GM18870 (cell line): ENCODE data around the gene MATK.
"Not testable (repeated sequence)": the region's sequence is repeated elsewhere in the genome, so short reads cannot be mapped to it uniquely, and the experiment has no call there.

ENCODE experiments used
- ATAC-seq: cut with Tn5 transposase; IDR thresholded peaks from one replicate; pipeline ENCODE4 v1.9.1; 2021; ENCODE audit warnings: moderate library complexity; ENCODE audit not compliant: unreplicated experiment

MATK gene

GRCh38 chr19:3771906-3772455 lies 14.2 kb downstream of the MATK start, which contains the start of gene RAX2:
Gene RAX2, minus strand, starts transcription at chr19:3772228. Its CDS starts 486 bp downstream, at chr19:3771742.
- no peak for ATAC-seq

GRCh38 chr19:3771000-3771905 lies 14.9 kb downstream of the MATK start:
- no peak for ATAC-seq

DNA sequence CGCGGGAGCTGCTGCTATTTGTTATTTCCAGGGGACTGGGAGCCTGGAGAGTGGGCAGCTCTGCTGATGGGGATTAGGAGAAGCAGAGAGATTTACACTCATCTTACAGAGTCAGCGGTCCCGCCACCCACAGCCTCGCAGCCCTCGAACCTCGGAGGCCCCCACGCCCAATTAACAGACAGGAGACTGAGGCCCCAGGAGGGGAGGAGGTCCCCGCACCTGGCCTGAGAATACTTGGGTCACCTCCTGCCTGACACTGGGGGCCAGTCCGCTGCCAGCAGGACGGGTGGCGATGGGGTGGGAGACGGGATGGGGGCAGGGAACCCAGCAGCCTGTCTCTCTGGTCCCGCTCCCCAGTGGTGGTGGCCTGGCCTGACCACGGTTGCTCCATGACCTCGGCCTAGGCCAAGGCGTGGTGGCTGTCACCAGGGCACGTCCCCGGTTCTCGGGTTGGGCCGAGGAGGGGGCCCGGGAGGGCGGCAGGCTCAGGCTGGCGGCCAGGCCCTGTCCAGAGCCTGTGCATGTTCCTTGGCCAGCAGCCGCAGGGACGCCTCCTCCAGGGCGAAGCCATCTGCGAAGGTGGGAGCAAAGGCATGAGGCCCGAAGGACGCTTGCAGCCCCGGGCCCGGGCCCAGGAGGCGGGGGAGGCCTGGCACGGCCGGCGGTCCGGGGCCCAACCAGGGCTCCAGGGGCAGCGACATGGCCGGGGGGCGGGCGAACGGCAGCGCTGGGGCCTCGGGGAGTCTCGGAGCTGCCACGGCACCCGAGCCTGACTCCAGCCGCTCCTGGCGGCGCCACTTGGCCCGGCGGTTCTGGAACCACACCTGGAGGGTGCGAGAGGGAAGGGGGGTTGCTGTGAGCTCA lies 15.8 kb downstream of the MATK start:
- no peak for ATAC-seq

GRCh38 chr19:3769494-3769893 lies 16.7 kb downstream of the MATK start:
- ATAC-seq: no peak

GRCh38 chr19:3768748-3769099 lies 17.5 kb downstream of the MATK start:
- ATAC-seq: no peak

- no peak for ATAC-seq
Measured at GRCh38 chr19:3768015-3768747, 18.0 kb downstream of the MATK start.

DNA sequence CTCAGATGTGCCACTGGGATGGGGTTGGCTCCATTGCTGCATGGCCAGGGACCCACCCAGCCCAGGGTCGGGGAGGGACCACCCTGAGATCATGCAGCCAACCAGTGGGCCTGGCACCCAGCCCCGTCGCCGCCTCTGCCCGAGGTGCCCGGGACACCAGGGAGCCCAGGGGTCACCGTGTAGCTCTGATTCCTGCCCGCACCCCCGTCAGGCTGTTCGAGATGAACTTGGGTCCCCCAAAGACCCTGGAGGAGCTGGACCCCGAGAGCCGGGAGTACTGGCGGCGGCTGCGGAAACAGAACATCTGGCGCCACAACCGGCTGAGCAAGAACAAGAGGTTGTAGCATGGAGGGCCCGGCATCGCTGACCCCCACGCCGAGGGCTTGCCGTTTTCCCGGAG lies 19.1 kb downstream of the MATK start:
- ATAC-seq: no peak

DNA sequence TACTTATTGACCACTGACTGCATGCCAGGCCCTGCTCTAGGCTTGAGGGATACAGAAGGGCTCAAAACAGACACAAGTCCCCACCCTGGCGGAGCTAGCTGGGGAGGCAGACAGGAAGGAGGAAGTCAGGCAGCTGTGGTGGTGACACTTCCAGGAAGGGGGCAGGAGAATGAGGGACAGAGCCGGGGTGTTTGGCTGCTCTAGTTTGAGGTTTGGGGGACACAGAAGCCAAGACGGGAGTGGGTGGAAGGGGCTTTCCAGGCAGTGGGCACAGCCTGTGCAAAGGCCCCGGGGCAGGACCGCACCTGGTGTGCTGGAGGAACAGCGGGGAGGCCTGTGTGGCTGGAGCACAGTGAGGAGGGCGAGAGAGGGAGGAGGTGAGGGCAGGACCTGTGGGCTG lies 19.7 kb downstream of the MATK start:
- no peak for ATAC-seq

DNA sequence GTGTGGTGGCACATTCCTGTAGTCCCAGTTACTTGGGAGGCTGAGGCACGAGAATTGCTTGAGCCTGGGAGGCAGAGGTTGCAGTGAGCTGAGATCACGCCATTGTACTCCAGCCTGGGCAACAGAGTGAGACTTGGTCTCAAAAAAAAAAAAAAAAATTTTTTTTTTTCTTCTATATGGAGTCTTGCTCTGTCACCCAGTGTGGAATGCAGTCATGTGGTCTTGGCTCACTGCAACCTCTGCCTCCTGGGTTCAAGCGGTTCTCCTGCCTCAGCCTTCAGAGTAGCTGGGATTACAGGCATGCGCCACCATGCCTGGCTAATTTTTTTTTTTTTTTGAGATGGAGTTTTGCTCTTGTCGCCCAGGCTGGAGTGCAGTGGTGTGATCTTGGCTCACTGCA lies 20.4 kb downstream of the MATK start:
- not testable (repeated sequence) for ATAC-seq

GRCh38 chr19:3765121-3765520 lies 21.1 kb downstream of the MATK start:
- ATAC-seq: no peak

- peak; percentile 68 for ATAC-seq
Measured at GRCh38 chr19:3762501-3763459, 23.4 kb downstream of the MATK start, which contains the start of gene MRPL54. Gene MRPL54, plus strand, starts transcription at chr19:3762682. Its CDS starts 19 bp downstream, at chr19:3762701.

- ATAC-seq: peak; percentile 6
Measured at GRCh38 chr19:3762130-3762473, 24.1 kb downstream of the MATK start.

DNA sequence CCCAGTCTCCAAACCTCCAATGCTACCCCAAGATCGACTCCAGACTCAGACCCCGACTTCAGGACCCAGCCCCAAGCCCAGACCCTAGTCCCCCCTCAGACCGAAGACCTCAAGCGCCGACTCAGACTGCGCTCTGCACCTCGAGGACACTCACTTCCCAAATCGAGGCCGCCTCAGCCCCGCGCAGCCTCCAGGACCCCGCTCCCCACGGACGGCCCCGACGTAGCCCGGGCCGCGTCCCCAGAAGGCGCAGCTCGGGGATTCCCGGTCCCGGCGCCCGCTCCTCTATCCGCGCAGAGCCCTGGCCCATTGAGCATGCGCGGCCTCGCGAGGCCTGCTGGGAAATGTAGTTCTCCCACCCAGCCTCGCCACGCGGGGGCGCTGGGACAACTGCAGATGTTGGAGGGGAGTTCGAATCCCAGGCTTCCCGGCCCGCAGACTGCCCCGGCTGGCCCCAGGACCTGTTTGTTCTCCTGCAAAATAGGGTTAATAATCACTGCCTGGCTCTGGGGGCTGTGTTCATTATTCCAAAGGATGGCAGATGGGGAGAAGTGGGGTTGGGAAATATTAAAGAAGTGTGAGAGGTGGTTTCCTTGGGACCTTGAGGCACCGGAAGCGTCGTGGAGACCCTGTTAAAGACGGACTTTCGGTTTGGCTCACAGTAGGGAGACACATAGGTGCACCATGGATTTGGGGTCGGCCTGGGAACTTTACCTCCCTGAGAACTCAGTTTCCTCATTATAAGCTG lies 24.6 kb downstream of the MATK start, which contains the start of gene APBA3:
Gene APBA3 (minus strand): TSS at position 311 of the 748 bp plus-strand sequence. CDS start 1,428 bp downstream, outside the sequence.
- no peak for ATAC-seq

- no peak for ATAC-seq
Measured at GRCh38 chr19:3760871-3761361, 25.3 kb downstream of the MATK start.

GRCh38 chr19:3759482-3760254 lies 26.5 kb downstream of the MATK start:
- no peak for ATAC-seq

- ATAC-seq: not testable (repeated sequence)
Measured at GRCh38 chr19:3758297-3758696, 27.9 kb downstream of the MATK start.

- ATAC-seq: not testable (repeated sequence)
Measured at GRCh38 chr19:3757705-3758104, 28.5 kb downstream of the MATK start.
